Tibial nerve (tissue), 4 donors: ENCODE results near the gene SLN.

Experiments used
- CTCF ChIP-seq, 5 experiments: fragments of 200-600 bp in 3 of 5; fragments of 450-650 bp in 2 of 5; sonication (generic) in 3 of 5; IDR thresholded peaks; one replicate each; pipeline ENCODE4 v1.5.1; 2016 to 2019; ENCODE audit warnings: antibody characterized with exemption in 5 of 5, mild to moderate bottlenecking in 3 of 5, moderate library complexity in 2 of 5
- EP300 ChIP-seq, 2 donors: sonication (generic); formaldehyde crosslinking; IDR thresholded peaks; one replicate each; pipeline ENCODE4 v1.6.1; 2017; ENCODE audit warnings: antibody characterized with exemption in 2 of 2, mild to moderate bottlenecking in 1 of 2
- POLR2A ChIP-seq, 2 donors: fragments of 450-650 bp; IDR thresholded peaks; one replicate each; pipeline ENCODE4 v1.6.1; 2017; ENCODE audit warnings: antibody characterized with exemption in 2 of 2, mild to moderate bottlenecking in 2 of 2, moderate library complexity in 2 of 2

- no peak for TF ChIP-seq CTCF (IDR thresholded peaks at IDR 0.05)
- TF ChIP-seq POLR2A (IDR thresholded peaks at IDR 0.05): no peak
- no peak for TF ChIP-seq EP300 (IDR thresholded peaks at IDR 0.05)
These were observed 52.5 kb downstream of the SLN start for GRCh38 chr11:107659310-107659709.
